ENCODE results near the gene DNAJC5. TPM values are rescaled to one million over a fixed set of nuclear protein-coding genes. Genes with fewer than 3 reads are reported as not detected.

The DNAJC5 gene
- total RNA-seq, 2 experiments from 2014 or later = 27.5 to 27.7 TPM

DNA sequence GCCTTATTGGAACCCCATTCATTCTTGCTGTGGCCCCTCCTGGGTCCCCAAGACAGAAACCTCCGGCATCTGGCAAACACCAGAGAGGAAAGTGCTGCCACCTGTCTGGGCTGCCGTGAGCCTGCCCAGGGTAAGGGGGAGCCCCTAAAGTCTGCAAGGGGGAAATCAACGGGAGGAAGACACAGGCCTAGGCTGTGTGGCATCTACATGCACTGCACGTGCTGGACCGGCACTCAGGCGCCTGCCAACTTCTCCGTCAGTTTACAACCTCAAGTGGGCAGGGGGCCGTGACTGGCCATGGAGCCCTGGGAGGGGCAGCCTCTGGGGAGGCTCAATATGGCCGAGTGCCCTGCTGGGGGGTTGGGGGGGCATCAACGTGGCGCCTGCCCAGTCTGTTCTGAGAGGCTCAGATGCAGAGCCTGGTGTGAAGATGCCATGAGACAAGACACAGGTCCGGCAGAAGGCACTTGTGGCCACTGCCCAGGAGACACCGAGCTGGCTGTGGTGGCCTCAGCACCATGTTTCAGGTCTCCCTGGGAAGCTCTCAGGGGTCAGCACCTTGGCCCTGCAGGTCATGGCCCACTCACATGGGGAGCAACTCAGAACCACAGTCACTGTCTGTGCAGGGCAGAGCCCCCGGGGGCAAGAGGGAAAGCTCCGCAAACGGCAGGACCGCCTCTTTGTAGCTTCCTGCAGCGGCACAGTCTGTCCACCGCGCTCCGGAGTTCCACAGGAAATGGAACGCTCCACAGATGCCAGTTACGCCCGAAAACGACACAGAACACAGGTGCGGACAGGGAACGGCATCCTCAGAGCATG is 52.9 kb downstream of the DNAJC5 start:
- TF ChIP-seq EZH2phosphoT487 (IDR thresholded peaks at IDR 0.05; ENCODE audit: borderline replicate concordance, low read depth, low read length) = no peak
- TF ChIP-seq, protein P1, sequence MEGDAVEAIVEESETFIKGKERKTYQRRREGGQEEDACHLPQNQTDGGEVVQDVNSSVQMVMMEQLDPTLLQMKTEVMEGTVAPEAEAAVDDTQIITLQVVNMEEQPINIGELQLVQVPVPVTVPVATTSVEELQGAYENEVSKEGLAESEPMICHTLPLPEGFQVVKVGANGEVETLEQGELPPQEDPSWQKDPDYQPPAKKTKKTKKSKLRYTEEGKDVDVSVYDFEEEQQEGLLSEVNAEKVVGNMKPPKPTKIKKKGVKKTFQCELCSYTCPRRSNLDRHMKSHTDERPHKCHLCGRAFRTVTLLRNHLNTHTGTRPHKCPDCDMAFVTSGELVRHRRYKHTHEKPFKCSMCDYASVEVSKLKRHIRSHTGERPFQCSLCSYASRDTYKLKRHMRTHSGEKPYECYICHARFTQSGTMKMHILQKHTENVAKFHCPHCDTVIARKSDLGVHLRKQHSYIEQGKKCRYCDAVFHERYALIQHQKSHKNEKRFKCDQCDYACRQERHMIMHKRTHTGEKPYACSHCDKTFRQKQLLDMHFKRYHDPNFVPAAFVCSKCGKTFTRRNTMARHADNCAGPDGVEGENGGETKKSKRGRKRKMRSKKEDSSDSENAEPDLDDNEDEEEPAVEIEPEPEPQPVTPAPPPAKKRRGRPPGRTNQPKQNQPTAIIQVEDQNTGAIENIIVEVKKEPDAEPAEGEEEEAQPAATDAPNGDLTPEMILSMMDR (conservative IDR thresholded peaks at IDR 0.05; ENCODE audit: low read length) = no peak
- BruUV-seq (replicated peaks) = no TSS peak
- no peak overlapping the region for H3K4me2 ChIP-seq (ENCODE audit: low read length)
- H3K4me1 ChIP-seq (ENCODE audit: insufficient read depth, low read length, poor library complexity, severe bottlenecking) = peaks cover 20% of the 10 kb centered on the region
- peaks cover 16% of the 10 kb centered on the region; the same call in 1 of the 2 replicates for H3K79me2 ChIP-seq (ENCODE audit: insufficient read depth, low read depth, low read length)
- no peaks in the 10 kb centered on the region for H3K9me3 ChIP-seq (ENCODE audit: low read length)
- DNase-seq (ENCODE audit: low spot score) = no peak
- peaks cover 31% of the 10 kb centered on the region; the same call in 1 of the 2 replicates for H3K36me3 ChIP-seq (ENCODE audit: insufficient read depth, low read length)
- H3K9me2 ChIP-seq (ENCODE audit: insufficient read depth, low read length) = no peaks in the 10 kb centered on the region
- no peak overlapping the region for H3K27ac ChIP-seq (ENCODE audit: low read depth, low read length, poor library complexity, severe bottlenecking)
- POLR2A ChIA-PET = no interaction called here
- H4K20me1 ChIP-seq (ENCODE audit: insufficient read depth, low read length) = no peaks in the 10 kb centered on the region
- CTCF ChIA-PET (ENCODE audit: unreplicated experiment) = no interaction called here
- no peak overlapping the region for H2AFZ ChIP-seq (ENCODE audit: low read length)
- intact Hi-C loops (cut with micrococcal nuclease; ENCODE audit: unreplicated experiment) = no loop called here
- H3K4me3 ChIP-seq (ENCODE audit: low read depth, low read length, poor library complexity, severe bottlenecking) = no peak overlapping the region

DNA sequence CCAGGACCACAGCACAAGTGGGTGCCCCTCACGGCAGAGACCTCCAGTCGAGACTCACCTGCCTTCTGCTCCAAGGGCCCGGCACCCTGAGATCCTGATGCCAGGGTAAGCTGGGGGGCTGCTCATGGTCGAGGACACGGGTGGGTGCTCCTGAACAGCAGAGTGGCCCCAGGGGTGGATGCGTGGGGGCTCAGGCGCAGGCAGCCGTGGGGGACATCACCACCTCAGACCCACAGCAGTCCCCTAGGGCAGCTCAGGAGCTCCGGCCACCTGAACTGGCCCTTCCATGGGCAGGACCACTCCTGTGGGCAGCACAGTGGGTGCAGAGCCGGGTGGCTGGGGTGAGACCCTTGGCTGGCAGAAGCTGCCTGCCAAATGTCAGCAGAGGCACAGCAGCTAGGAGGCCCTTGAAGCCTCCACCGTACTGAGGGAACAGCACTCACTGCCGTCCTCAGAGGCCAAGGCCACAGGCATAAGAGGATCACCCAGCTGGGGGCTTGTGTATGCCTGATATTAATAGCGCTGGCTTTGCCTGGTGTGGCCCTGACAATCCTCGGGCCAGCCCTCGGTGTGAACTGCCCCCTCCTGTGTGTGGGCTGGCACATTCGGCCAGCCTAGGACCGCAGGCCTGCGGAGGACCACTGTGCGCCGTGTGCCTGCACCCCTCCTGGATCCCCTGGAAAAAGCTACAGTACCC is 55.9 kb downstream of the DNAJC5 start:
- DNase-seq (ENCODE audit: low spot score) = no peak

More for the DNA sequence above, 55.9 kb downstream of the DNAJC5 start:
- no peak overlapping the region for H3K4me2 ChIP-seq (ENCODE audit: low read length)
- H3K36me3 ChIP-seq (ENCODE audit: insufficient read depth, low read length) = peaks cover under 1% of the 10 kb centered on the region
- no peaks in the 10 kb centered on the region for H3K9me2 ChIP-seq (ENCODE audit: insufficient read depth, low read length)
- CTCF ChIA-PET (ENCODE audit: unreplicated experiment) = no interaction called here
- no peak overlapping the region for H3K4me3 ChIP-seq (ENCODE audit: low read depth, low read length, poor library complexity, severe bottlenecking)
- H3K27ac ChIP-seq (ENCODE audit: low read depth, low read length, poor library complexity, severe bottlenecking) = no peak overlapping the region
- TF ChIP-seq, protein P1 (conservative IDR thresholded peaks at IDR 0.05; ENCODE audit: low read length) = no peak
- intact Hi-C loops (cut with micrococcal nuclease; ENCODE audit: unreplicated experiment) = no loop called here
- H3K79me2 ChIP-seq (ENCODE audit: insufficient read depth, low read depth, low read length) = peaks cover 38% of the 10 kb centered on the region; the same call in 1 of the 2 replicates
- no peaks in the 10 kb centered on the region for H3K9me3 ChIP-seq (ENCODE audit: low read length)
- peaks cover 28% of the 10 kb centered on the region for H3K4me1 ChIP-seq (ENCODE audit: insufficient read depth, low read length, poor library complexity, severe bottlenecking)
- no TSS peak for BruUV-seq (replicated peaks)
- H2AFZ ChIP-seq (ENCODE audit: low read length) = no peak overlapping the region
- POLR2A ChIA-PET = no interaction called here
- no peaks in the 10 kb centered on the region for H4K20me1 ChIP-seq (ENCODE audit: insufficient read depth, low read length)

Measured in OCI-LY7 (cell line).